MM.1S (cell line): ENCODE results near the gene MARCKSL1.
"Not testable (repeated sequence)": the region's sequence is repeated elsewhere in the genome, so short reads cannot be mapped to it uniquely, and the experiment has no call there.

ENCODE experiments used
- DNase-seq: peaks from one replicate; pipeline ENCODE4 v3.0.0-alpha.2; 2015
- H2AFZ ChIP-seq: fragments of 300-600 bp; sonication (generic); 2 replicates; pipeline ENCODE4 v1.6.0; 2016; ENCODE audit warnings: antibody characterized with exemption, low read length
- H3F3A ChIP-seq: fragments of 300-600 bp; sonication (generic); 2 replicates; pipeline ENCODE4 v1.6.1; 2016; ENCODE audit warnings: mild to moderate bottlenecking, antibody characterized with exemption, low read length, moderate library complexity, mixed read lengths; ENCODE audit not compliant: insufficient read depth
- H3K27ac ChIP-seq: fragments of 300-600 bp; sonication (generic); 2 replicates; pipeline ENCODE4 v1.5.1; 2016; ENCODE audit warnings: mild to moderate bottlenecking, low read length
- H3K27me3 ChIP-seq: fragments of 300-600 bp; sonication (generic); replicated peaks from 2 replicates; pipeline ENCODE4 v1.6.0; 2016; ENCODE audit warnings: low read length; ENCODE audit not compliant: insufficient read depth
- H3K36me3 ChIP-seq: fragments of 300-600 bp; sonication (generic); replicated peaks from 2 replicates; pipeline ENCODE4 v1.6.1; 2016; ENCODE audit warnings: mild to moderate bottlenecking, low read length, mixed read lengths; ENCODE audit not compliant: insufficient read depth
- H3K4me1 ChIP-seq: fragments of 300-600 bp; sonication (generic); 2 replicates; pipeline ENCODE4 v1.6.1; 2016; ENCODE audit warnings: low read length, mixed read lengths
- H3K4me2 ChIP-seq: fragments of 300-600 bp; sonication (generic); 2 replicates; pipeline ENCODE4 v1.6.0; 2016; ENCODE audit warnings: low read depth, low read length
- H3K4me3 ChIP-seq: fragments of 300-600 bp; sonication (generic); 2 replicates; pipeline ENCODE4 v1.5.1; 2016; ENCODE audit warnings: low read length, mixed read lengths
- H3K79me2 ChIP-seq: fragments of 300-600 bp; sonication (generic); 2 replicates; pipeline ENCODE4 v1.6.1; 2016; ENCODE audit warnings: mixed run types, low read length, mixed read lengths
- H3K9ac ChIP-seq: fragments of 300-600 bp; sonication (generic); 2 replicates; pipeline ENCODE4 v1.6.1; 2016; ENCODE audit warnings: low read length, mixed read lengths
- H3K9me2 ChIP-seq: fragments of 300-600 bp; sonication (generic); replicated peaks from 2 replicates; pipeline ENCODE4 v1.6.1; 2016; ENCODE audit warnings: mild to moderate bottlenecking, low read length, mixed read lengths; ENCODE audit not compliant: insufficient read depth
- H3K9me3 ChIP-seq: fragments of 300-600 bp; sonication (generic); replicated peaks from 2 replicates; pipeline ENCODE4 v1.6.1; 2016; ENCODE audit warnings: mild to moderate bottlenecking, low read length, mixed read lengths; ENCODE audit not compliant: insufficient read depth
- H4K20me1 ChIP-seq: fragments of 300-600 bp; sonication (generic); 2 replicates; pipeline ENCODE4 v1.6.1; 2016; ENCODE audit warnings: mild to moderate bottlenecking, low read length, moderate library complexity, mixed read lengths; ENCODE audit not compliant: insufficient read depth
- EZH2 ChIP-seq: fragments of 300-600 bp; sonication (generic); optimal IDR thresholded peaks from 2 replicates; pipeline ENCODE3; 2017; ENCODE audit warnings: low read depth, mild to moderate bottlenecking, antibody characterized with exemption, low read length, mixed read lengths
- EZH2phosphoT487 ChIP-seq: fragments of 300-600 bp; sonication (generic); IDR thresholded peaks from 2 replicates; pipeline ENCODE4 v1.6.1; 2018; ENCODE audit warnings: antibody characterized with exemption, low read length
- TF ChIP-seq, protein P1 (sequence below): fragments of 300-600 bp; sonication (generic); IDR thresholded peaks from 2 replicates; pipeline ENCODE4 v1.5.1; 2016; ENCODE audit warnings: antibody characterized with exemption, low read length, mixed read lengths

The MARCKSL1 gene

GRCh38 chr1:32286763-32287162, 49.3 kb downstream of the MARCKSL1 start:
- DNase-seq: no peak
- H3K9me2 ChIP-seq: no peaks in the 10 kb centered on the region
- H3K4me1 ChIP-seq: no peaks in the 10 kb centered on the region
- H3F3A ChIP-seq: no peaks in the 10 kb centered on the region
- no peak overlapping the region for H3K4me3 ChIP-seq
- no peaks in the 10 kb centered on the region for H3K36me3 ChIP-seq
- H3K27ac ChIP-seq: no peak overlapping the region
- no peak overlapping the region for H3K9ac ChIP-seq
- no peak overlapping the region for H2AFZ ChIP-seq
- no peaks in the 10 kb centered on the region for H3K79me2 ChIP-seq
- no peak overlapping the region for H3K4me2 ChIP-seq
- no peaks in the 10 kb centered on the region for H4K20me1 ChIP-seq
- no peaks in the 10 kb centered on the region for H3K9me3 ChIP-seq
- H3K27me3 ChIP-seq: no peaks in the 10 kb centered on the region
- TF ChIP-seq, protein P1, sequence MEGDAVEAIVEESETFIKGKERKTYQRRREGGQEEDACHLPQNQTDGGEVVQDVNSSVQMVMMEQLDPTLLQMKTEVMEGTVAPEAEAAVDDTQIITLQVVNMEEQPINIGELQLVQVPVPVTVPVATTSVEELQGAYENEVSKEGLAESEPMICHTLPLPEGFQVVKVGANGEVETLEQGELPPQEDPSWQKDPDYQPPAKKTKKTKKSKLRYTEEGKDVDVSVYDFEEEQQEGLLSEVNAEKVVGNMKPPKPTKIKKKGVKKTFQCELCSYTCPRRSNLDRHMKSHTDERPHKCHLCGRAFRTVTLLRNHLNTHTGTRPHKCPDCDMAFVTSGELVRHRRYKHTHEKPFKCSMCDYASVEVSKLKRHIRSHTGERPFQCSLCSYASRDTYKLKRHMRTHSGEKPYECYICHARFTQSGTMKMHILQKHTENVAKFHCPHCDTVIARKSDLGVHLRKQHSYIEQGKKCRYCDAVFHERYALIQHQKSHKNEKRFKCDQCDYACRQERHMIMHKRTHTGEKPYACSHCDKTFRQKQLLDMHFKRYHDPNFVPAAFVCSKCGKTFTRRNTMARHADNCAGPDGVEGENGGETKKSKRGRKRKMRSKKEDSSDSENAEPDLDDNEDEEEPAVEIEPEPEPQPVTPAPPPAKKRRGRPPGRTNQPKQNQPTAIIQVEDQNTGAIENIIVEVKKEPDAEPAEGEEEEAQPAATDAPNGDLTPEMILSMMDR: no peak
- TF ChIP-seq EZH2phosphoT487 (no peak), EZH2 (no peak)

- no peak overlapping the region for H3K9ac ChIP-seq
- no peaks in the 10 kb centered on the region for H3F3A ChIP-seq
- no peaks in the 10 kb centered on the region for H3K36me3 ChIP-seq
- no peaks in the 10 kb centered on the region for H3K4me1 ChIP-seq
- H3K9me3 ChIP-seq: no peaks in the 10 kb centered on the region
- DNase-seq: no peak
- H3K27me3 ChIP-seq: no peaks in the 10 kb centered on the region
- no peak overlapping the region for H3K4me2 ChIP-seq
- no peak overlapping the region for H2AFZ ChIP-seq
- TF ChIP-seq EZH2phosphoT487 (no peak), EZH2 (no peak)
- TF ChIP-seq, protein P1: no peak
- no peaks in the 10 kb centered on the region for H3K79me2 ChIP-seq
- no peaks in the 10 kb centered on the region for H4K20me1 ChIP-seq
- no peaks in the 10 kb centered on the region for H3K9me2 ChIP-seq
- no peak overlapping the region for H3K4me3 ChIP-seq
- H3K27ac ChIP-seq: no peak overlapping the region
Measured at GRCh38 chr1:32285658-32286057, 50.4 kb downstream of the MARCKSL1 start.

GRCh38 chr1:32284777-32285176, 51.3 kb downstream of the MARCKSL1 start:
- H3K4me2 ChIP-seq, H4K20me1 ChIP-seq, H3K9me3 ChIP-seq: not testable (repeated sequence)

More at GRCh38 chr1:32284777-32285176, 51.3 kb downstream of the MARCKSL1 start:
- not testable (repeated sequence) for H3F3A ChIP-seq, H3K4me1 ChIP-seq, H3K4me3 ChIP-seq, H3K27me3 ChIP-seq, H3K27ac ChIP-seq, H2AFZ ChIP-seq, H3K9ac ChIP-seq, H3K36me3 ChIP-seq, H3K9me2 ChIP-seq, DNase-seq, H3K79me2 ChIP-seq
